ENCODE measurements around the gene LAMA5.

DNA sequence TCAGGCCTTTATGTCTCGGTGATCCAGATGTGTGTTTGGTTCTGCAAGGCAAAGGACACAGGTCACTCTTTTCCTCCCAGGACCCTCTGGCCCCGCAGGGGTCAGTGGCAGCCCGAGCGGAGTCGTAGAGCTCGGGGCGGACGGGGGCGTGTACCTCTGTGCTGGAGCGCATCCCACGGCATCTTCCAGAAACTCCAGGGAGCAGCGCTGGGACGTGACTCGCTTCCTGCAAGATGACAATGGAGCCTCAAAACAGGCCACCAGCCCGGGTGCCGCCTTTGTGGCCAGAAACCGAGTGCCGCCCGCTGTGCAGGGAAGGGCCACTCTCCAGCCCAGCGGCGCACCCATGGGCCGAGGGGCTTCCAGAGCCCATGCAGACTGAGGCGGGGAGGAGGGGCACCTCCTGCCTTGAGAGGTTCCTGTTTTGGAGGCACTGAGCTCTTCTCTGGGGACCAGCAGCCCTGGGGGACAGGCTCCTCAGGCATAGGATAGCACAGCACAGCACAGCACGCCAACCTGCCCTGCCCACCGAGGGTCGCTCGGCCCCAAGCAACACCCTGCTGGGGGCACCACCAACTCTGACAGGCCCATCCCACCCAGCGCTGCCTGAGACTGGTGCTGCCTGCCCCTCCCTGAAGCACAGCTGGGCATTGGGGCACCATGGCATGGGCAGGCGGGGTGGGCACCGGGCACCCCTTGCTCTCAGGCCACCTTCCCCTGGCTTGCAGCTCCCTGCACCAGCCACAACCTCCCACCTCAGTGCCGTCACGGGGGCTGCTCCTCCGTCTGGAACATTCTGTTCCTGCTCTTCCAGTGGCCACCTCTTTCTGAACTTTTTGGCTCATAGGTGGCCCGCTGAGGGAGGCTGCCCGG is 29.5 kb upstream of the LAMA5 start:
- TF ChIP-seq EZH2 (IDR thresholded peaks at IDR 0.05): no peak
- TF ChIP-seq ZFX (IDR thresholded peaks at IDR 0.05): no peak
- TF ChIP-seq, protein P1, sequence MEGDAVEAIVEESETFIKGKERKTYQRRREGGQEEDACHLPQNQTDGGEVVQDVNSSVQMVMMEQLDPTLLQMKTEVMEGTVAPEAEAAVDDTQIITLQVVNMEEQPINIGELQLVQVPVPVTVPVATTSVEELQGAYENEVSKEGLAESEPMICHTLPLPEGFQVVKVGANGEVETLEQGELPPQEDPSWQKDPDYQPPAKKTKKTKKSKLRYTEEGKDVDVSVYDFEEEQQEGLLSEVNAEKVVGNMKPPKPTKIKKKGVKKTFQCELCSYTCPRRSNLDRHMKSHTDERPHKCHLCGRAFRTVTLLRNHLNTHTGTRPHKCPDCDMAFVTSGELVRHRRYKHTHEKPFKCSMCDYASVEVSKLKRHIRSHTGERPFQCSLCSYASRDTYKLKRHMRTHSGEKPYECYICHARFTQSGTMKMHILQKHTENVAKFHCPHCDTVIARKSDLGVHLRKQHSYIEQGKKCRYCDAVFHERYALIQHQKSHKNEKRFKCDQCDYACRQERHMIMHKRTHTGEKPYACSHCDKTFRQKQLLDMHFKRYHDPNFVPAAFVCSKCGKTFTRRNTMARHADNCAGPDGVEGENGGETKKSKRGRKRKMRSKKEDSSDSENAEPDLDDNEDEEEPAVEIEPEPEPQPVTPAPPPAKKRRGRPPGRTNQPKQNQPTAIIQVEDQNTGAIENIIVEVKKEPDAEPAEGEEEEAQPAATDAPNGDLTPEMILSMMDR (IDR thresholded peaks at IDR 0.05 in 2 of 3, conservative IDR thresholded peaks at IDR 0.05 in 1 of 3; ENCODE audit: borderline replicate concordance in 1 of 3, insufficient read depth in 1 of 3, low read depth in 2 of 3, low read length in 2 of 3): no peak
- no peak for TF ChIP-seq POLR2A (IDR thresholded peaks at IDR 0.05; ENCODE audit: borderline replicate concordance, extremely low read depth, insufficient read depth, insufficient read length)
- no peak for TF ChIP-seq ZBTB33 (IDR thresholded peaks at IDR 0.05; ENCODE audit: extremely low read depth, insufficient replicate concordance, low read length)
- TF ChIP-seq CEBPB (IDR thresholded peaks at IDR 0.05; ENCODE audit: low read depth): no peak
- TF ChIP-seq MAX (IDR thresholded peaks at IDR 0.05): no peak
- TF ChIP-seq JUND (IDR thresholded peaks at IDR 0.05): no peak
- no peak for TF ChIP-seq ZNF274 (IDR thresholded peaks at IDR 0.05; ENCODE audit: low read depth, low read length)
- TF ChIP-seq SP1 (IDR thresholded peaks at IDR 0.05; ENCODE audit: low read depth): no peak
- TF ChIP-seq TCF7L2 (IDR thresholded peaks at IDR 0.05; ENCODE audit: borderline replicate concordance, extremely low read depth, insufficient read depth, insufficient read length): no peak
- no peak for TF ChIP-seq ELF1 (IDR thresholded peaks at IDR 0.05; ENCODE audit: borderline replicate concordance, low read depth)
- no peak for TF ChIP-seq EGR1 (IDR thresholded peaks at IDR 0.05; ENCODE audit: low read depth)
